ENCODE data around the gene GALNT5. TPM values are rescaled to one million over a fixed set of nuclear protein-coding genes. Genes with fewer than 3 reads are reported as not detected.
"Not testable (repeated sequence)": the region's sequence is repeated elsewhere in the genome, so short reads cannot be mapped to it uniquely, and the experiment has no call there.

The GALNT5 gene
- total RNA-seq, 4 donors from 2014 or later = 0.13 to 0.83 (median 0.17) TPM; not detected in 1

GRCh38 chr2:157220502-157220901 lies 37.0 kb upstream of the GALNT5 start:
- Histone ChIP-seq H3K27ac (replicated peaks in 1 of 4) (no peak overlapping the region), H3K36me3 (no peaks in the 10 kb centered on the region), H3K4me1 (no peaks in the 10 kb centered on the region), H3K9me3 (no peaks in the 10 kb centered on the region), H3K27me3 (no peaks in the 10 kb centered on the region), H3K4me3 (no peak overlapping the region)
- intact Hi-C loops (cut with DNase I) = no loop called here
- no peak for DNase-seq (ENCODE audit: extremely low spot score)
- TF ChIP-seq POLR2AphosphoS5 (IDR thresholded peaks at IDR 0.05) = no peak
- TF ChIP-seq CTCF (IDR thresholded peaks at IDR 0.05) = no peak
- TF ChIP-seq POLR2A (IDR thresholded peaks at IDR 0.05; ENCODE audit: low read depth) = no peak
- no peak for TF ChIP-seq EP300 (IDR thresholded peaks at IDR 0.05)
- WGBS = 67% methylated on average over 1 of the region's 1 CpG

GRCh38 chr2:157221394-157221988 lies 36.0 kb upstream of the GALNT5 start:
- no peak for DNase-seq (ENCODE audit: extremely low spot score)
- Histone ChIP-seq H3K27ac (replicated peaks in 1 of 4) (no peak overlapping the region), H3K4me1 (no peaks in the 10 kb centered on the region), H3K27me3 (no peaks in the 10 kb centered on the region), H3K4me3 (no peak overlapping the region), H3K9me3 (no peaks in the 10 kb centered on the region), H3K36me3 (no peaks in the 10 kb centered on the region)
- 69% methylated on average over 2 of the region's 2 CpGs for WGBS
- TF ChIP-seq EP300 (IDR thresholded peaks at IDR 0.05) = no peak
- TF ChIP-seq CTCF (IDR thresholded peaks at IDR 0.05) = no peak
- TF ChIP-seq POLR2A (IDR thresholded peaks at IDR 0.05; ENCODE audit: low read depth) = no peak
- TF ChIP-seq POLR2AphosphoS5 (IDR thresholded peaks at IDR 0.05) = no peak
- intact Hi-C loops (cut with DNase I) = no loop called here

- WGBS = 76% methylated on average over 5 of the region's 5 CpGs
- H3K4me1 ChIP-seq = no peaks in the 10 kb centered on the region
- H3K9me3 ChIP-seq = no peaks in the 10 kb centered on the region
- no peaks in the 10 kb centered on the region for H3K27me3 ChIP-seq
- no peaks in the 10 kb centered on the region for H3K36me3 ChIP-seq
- no peak overlapping the region for H3K27ac ChIP-seq (replicated peaks in 1 of 4)
- TF ChIP-seq POLR2A (IDR thresholded peaks at IDR 0.05; ENCODE audit: low read depth) (no peak), EP300 (IDR thresholded peaks at IDR 0.05) (no peak), CTCF (IDR thresholded peaks at IDR 0.05) (no peak), POLR2AphosphoS5 (IDR thresholded peaks at IDR 0.05) (no peak)
- intact Hi-C loops (cut with DNase I) = no loop called here
- no peak for DNase-seq (ENCODE audit: extremely low spot score)
- H3K4me3 ChIP-seq = no peak overlapping the region
Measured at GRCh38 chr2:157223624-157224205, 33.8 kb upstream of the GALNT5 start.

GRCh38 chr2:157224448-157224847 lies 33.1 kb upstream of the GALNT5 start:
- H3K27ac ChIP-seq (replicated peaks in 1 of 4); H3K4me1 ChIP-seq; H3K36me3 ChIP-seq; H3K4me3 ChIP-seq; DNase-seq (ENCODE audit: extremely low spot score); H3K27me3 ChIP-seq; H3K9me3 ChIP-seq; intact Hi-C loops (cut with DNase I): not testable (repeated sequence)
- 81% methylated on average over 2 of the region's 2 CpGs for WGBS

GRCh38 chr2:157227592-157227991 lies 29.9 kb upstream of the GALNT5 start:
- WGBS = 82% methylated on average over 1 of the region's 1 CpG
- peaks cover 0 to 4% (median 0%) of the 10 kb centered on the region in 4 donors for H3K4me1 ChIP-seq
- TF ChIP-seq POLR2AphosphoS5 (IDR thresholded peaks at IDR 0.05) (no peak), POLR2A (IDR thresholded peaks at IDR 0.05; ENCODE audit: low read depth) (no peak), EP300 (IDR thresholded peaks at IDR 0.05) (no peak), CTCF (IDR thresholded peaks at IDR 0.05) (no peak)
- no peaks in the 10 kb centered on the region for H3K27me3 ChIP-seq
- no peak overlapping the region for H3K4me3 ChIP-seq
- H3K9me3 ChIP-seq = no peaks in the 10 kb centered on the region
- DNase-seq (ENCODE audit: extremely low spot score) = no peak
- intact Hi-C loops (cut with DNase I) = no loop called here
- no peaks in the 10 kb centered on the region for H3K36me3 ChIP-seq
- H3K27ac ChIP-seq (replicated peaks in 1 of 4) = no peak overlapping the region

Data from esophagus muscularis mucosa (tissue), 4 donors.